NOMO-1 treated with DMSO at 0.1 percent for 48 hours (cell line): ENCODE results near the gene ATG12.
"Not testable (repeated sequence)": the region's sequence is repeated elsewhere in the genome, so short reads cannot be mapped to it uniquely, and the experiment has no call there.

Experiments used
- DNase-seq: peaks from one replicate; lab custom pipeline; 2025; ENCODE audit not compliant: unreplicated experiment; lab: John Stamatoyannopoulos, UW

ATG12 gene

DNA sequence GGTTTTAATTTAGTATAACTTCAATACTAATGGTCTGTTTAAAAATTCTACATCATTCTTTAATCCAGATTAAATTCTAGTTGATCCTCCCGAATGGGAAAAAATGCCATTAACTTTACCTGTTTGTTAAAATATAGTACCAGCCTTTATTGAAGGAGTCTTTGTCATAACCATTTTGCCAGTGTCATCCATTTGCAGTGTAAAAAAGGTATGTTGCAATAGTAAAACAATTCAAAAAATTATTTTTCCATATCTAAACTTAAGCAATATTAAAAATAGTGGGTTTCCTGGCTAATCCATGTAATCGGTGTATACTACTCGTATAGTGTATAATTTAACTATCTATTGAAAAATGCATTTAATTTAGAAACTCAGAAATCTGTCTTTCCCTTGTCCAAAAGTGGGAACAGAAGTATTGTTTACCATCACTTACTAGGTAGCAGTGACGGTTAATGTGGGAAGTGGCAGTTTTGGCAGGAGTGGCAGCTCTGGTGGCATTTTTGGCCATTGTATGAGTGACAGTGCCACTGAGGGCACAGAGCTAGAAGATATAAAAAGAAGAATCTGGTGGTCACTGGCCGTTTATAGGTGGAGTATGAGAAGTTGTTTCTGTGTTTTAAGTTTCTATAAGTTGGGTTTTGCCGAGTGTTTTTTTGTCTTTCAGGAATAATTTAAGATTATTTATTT, 2.2 kb upstream of the ATG12 start:
- no peak for DNase-seq

DNA sequence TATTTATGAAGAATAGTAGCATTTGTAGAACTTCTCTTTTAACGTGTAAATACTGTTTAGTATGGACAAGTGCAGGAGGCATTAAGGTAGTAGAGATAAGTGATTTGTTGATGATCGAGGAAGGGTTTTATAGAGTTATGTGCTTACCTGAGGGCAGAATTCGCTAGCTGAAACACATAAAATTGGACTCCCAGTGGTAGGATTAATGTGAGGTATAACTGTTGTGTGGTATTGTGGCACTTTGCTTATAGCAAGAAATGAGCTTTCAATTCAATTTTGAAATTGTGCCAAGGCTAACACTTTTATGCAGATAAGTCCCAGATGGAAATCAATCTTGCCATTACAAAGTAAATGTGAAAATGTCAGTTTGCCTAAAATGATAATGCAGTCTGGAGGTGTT, 1.6 kb upstream of the ATG12 start:
- no peak for DNase-seq

DNA sequence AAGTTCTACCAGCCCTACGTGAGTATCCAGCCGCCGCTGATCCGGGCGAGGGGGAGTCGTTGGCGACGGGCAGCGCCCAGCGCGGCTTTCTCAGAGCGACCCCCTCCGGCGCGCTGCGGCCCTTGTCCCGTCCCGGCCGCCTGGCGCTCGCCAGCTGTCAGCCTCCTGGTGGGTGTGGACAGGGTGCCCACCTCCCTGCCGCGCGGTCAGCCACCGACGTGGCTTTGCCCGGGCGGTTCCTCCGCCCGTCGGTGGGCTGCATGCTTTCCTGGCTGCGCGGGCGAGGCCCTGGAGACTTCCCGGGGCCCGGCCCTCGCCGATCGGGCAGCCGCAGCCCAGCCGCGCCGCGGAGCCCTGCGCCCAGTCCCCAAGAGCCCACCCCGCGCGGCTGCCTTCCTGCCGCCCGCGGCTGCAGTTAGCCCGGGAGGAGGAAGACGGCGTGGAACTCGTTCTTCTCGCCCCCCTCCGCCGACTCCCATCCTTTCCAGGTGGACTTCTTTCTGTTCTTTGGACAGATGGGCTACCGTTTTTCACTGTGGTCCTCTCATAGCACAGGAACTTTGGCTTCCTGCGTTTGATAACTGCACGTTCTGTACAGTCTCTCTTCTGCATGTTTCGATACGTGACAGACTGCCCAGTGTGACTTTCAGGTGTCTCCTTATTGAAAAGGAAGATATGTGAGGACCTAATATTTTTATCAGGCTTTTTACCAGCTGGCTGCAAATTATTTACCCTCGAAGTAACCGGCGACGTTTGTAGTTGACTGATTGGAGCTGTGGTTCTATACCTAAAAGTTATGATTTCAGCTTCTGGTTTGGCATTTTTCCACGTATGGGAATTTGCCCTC, 947 bp upstream of the ATG12 start:
- peak; percentile 35 for DNase-seq

DNA sequence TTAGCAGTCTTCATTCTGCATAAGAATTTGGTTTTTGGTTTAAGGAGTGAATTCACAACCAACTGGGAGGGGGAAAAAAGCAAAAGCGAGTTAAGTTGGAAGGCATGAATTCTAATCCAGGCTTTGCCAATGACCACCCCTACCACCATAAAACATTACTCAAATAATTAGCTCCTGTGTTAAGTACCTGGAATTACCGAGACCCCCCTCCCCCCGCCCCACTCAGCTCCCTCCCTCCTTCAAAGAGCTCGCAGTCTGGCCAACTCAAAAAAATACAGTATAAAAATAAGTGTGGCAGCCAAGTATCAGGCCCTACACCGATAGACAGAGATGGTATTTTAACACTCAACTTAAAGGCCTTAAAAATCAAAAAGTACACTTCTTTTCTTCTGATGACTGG, 492 bp downstream of the ATG12 start:
- no peak for DNase-seq

DNA sequence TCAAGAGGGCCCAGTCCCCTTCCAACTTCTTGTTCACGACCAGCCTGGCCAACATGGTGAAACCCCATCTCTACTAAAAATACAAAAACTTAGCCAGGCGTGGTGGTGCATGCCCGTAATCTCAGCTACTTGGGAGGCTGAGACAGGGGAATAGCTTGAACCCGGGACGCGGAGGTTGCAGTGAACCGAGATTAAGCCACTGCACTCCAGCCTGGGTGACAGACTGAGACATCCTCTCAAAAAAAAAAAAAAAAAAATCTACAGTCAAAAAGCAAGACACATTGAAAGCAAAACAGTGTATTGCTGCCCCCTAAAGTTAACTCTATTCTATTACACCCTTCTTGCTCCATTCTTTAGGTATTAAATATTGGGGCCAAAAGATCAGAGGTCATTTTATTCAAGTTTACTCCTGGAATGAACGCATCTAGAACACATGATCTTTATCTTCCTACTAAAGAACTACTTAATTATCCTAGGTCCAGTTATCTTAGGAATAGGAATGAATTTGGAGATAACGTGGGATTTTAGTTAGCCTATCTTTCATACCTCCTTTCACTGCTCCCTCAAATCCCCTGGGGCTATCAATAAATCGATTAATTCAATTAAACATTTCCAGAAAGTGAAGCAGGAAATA, 2.4 kb downstream of the ATG12 start:
- peak; percentile 78 for DNase-seq

DNA sequence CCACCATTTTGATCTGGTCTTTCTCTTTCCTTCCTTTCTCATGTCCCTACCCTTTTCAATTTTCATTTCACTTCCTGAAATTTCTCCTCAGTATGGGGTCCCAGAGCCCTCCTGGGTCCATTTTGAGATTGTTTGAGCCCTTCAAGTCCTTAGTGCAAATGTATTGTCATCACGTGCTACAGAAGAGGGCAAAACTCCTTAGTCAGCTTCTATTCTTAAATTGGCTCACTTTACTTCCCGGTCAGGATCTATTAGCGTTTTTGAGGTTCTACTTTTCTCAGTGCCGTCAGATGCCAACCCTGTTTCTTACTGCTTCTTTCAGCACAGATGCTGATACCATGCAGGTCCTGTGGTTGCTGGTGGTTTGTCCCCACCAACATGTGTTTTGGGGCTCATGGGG, 5.9 kb downstream of the ATG12 start:
- DNase-seq: no peak

DNA sequence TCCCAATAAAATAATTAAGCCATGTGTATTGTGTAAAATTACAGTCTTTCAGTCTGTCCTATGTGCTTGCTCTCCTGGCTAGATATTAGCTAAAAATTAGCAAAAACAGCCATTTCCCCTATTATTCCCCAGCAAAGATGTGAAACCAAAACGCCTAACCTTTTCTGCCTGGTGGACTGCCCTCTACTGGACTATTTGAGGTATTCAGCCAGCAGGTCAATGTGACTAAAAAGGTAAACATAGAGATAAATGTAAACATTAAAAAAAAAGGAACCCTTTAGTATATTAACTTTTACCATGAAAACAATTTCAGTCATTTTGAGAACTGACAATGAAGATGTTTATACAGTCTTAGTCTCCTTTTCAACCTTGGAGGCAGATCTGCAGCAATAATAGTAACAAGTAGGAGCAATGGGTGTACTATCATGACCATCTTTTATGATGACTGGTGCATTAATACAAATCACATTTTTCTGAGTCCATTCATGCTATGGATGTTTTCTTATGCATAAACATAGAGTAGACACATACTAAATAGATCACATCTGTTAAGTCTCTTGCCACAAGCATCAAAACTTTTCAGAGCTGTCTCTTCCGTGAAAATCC, 10.1 kb downstream of the ATG12 start:
- peak; percentile 37 for DNase-seq

DNA sequence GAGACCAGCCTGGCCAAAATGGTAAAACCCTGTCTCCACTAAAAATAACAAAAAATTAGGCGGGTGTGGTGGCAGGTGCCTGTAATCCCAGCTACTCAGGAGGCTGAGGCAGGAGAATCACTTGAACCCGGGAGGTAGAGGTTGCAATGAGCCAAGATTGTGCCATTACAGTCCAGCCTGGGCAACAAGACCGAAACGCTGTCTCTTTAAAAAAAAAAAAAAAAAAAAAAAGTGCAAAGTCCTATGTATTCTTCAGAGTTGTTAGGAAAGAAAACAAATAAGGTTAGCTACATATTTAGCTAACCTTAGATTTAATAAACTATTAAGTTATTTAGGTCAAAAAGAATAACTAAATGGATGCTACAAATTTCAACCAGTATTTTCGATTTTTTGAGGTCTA, 11.5 kb downstream of the ATG12 start:
- DNase-seq: no peak

DNA sequence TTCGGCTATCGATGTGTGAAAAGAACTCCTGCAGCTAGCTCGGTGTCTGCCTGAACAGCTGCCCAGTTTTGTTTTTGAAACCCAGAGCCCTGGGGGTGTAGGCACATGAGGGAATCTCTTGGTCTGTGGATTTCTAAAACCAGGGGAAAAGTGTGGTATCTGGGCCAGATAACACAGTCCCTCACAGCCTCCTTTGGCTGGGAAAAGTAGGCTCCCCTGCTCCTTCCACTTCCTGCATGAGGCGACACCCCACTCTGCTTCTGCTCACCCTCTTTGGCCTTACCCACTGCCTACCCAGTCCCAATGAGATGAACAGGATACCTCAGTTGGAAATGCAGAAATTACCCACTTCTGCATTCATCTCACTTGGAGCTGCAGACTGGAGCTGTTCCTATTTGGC, 15.4 kb downstream of the ATG12 start:
- DNase-seq: no peak

DNA sequence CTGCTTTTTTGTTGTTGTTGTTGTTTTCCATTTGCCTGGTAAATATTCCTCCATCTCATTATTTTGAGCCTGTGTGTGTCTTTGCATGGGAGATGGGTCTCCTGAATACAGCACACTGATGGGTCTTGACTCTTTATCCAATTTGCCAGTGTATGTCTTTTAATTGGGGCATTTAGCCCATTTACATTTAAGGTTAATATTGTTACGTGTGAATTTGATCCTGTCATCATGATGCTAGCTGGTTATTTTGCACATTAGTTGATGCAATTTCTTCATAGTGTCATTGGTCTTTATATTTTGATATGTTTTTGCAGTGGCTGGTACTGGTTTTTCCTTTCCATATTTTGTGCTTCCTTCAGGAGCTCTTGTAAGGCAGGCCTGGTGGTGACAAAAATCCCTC, 16.4 kb downstream of the ATG12 start:
- DNase-seq: not testable (repeated sequence)

DNA sequence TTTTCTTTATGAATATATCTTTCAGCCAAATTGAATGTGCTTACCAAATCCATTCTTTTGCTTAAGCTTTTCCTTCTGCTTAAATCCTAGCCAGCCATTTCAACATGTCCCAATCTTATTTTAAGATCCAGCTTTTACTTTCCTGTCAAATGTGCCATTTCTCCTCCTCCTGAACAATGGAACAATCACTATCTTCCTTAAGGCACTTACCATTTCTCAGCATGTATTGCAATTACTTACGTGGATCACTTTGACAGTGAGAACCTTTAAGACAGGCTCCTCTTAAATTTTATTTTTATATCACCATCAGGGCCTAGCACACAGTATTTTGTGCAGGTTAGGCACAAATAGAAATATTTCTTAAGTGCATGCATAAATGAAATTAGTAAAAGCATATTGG, 20.5 kb downstream of the ATG12 start:
- no peak for DNase-seq

DNA sequence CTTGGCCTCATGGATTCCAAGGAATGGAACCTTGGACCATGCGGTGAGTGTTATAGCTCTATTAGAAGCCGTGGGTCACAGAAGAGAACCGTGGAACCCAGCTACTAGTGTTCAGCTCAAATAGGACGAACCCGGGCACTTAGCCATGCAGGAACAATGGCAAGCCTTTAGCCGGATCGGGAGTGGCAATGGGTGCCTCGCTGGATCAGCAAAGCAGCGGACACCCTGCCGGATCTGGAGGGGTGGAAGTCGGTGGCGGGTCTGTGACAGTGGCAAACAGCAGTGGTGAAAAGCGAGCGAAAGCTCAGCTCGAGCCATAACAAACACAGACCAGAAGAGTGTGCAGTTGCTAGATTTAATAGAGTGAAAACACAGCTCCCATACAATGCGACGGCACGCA, 22.5 kb downstream of the ATG12 start:
- no peak for DNase-seq

DNA sequence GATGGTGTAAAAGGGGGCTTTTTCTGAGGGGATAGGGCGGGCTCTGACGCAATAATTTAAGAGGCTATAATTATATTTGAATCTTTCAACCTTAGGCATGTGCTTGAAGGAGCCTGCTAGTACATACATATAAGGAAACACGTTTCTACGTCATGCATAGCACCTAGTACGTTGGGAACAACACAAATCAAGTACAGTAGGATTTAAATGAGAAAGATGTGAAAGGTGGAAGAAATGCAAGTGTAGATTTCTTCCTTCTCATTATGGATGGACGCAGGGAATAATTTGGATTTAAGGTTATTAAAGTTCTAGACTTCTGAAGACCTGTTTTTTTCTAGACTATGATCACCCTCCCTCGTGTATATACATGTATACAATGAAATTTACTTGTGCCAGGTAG, 24.0 kb downstream of the ATG12 start:
- no peak for DNase-seq

DNA sequence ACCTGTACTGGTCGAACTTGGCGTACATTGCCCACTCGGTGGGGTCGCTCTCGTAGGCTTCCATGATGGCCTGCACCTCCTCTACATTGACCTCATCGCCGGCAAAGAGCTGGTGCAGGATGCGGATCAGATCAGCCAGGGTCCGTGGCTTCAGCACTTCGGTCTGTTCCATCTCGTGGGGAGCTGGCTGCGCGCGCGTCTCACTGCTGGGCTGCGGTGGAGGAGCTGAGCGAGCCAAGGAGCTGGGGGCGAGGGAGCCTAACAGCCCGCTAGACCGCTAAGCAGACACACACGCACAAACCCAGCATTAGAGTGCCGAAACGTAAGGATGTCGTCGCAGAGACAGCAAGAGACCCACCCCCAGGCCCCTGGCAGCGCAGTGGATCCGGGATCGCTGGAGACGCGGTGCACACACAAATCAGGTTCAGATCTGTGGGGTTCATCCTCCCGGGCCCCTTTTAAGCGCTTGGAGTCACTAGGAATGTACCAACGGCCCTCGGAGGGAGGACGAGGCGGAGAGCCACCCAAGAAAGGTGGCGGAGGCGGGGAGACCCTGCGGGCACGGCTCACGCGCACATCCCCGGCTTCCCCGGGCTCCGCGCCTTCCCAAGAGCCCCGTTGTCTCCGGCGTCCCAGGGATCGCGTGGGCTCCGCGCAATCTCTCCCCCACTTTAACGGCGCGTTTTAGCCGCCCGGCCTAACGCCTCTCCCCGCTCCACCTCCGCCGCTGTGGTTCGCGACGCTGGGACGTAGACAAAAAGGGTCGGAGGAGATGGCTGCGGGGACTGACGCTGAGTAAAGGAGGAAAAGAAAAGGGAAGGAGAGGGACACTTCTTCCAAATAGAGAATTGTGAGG, 24.9 kb downstream of the ATG12 start, which contains the start of gene CDO1:
TSS of gene CDO1 (minus strand) at position 434 of the 856 bp plus-strand sequence. CDS start at position 172, 262 bp downstream.
- DNase-seq: no peak

DNA sequence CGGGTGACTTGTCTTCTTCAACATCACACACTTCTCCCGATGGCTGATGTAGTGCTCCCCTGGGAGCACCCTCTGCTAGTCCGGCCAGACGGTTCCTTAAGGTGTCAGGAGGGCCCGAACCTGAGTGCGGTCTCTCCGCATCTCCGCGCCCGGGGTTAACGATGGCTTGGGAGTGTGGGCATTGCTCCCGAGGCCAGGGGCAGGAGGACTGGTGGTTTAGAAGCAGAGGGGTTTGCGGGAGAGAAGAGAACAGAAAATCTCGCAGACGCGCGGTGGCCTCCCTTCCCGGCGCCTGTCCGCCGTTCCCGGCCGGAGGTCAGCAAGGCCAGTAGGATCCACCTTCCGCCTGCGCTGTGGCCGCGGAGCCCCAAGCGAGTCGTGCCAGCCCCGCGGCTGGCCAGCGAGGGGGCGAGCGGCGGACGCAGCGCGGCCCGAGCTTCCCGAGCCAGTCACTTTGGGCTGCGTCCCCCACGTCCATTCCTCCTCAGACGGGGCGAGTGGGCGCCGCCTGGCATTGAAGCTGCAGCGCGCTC, 25.6 kb downstream of the ATG12 start:
- DNase-seq: no peak

DNA sequence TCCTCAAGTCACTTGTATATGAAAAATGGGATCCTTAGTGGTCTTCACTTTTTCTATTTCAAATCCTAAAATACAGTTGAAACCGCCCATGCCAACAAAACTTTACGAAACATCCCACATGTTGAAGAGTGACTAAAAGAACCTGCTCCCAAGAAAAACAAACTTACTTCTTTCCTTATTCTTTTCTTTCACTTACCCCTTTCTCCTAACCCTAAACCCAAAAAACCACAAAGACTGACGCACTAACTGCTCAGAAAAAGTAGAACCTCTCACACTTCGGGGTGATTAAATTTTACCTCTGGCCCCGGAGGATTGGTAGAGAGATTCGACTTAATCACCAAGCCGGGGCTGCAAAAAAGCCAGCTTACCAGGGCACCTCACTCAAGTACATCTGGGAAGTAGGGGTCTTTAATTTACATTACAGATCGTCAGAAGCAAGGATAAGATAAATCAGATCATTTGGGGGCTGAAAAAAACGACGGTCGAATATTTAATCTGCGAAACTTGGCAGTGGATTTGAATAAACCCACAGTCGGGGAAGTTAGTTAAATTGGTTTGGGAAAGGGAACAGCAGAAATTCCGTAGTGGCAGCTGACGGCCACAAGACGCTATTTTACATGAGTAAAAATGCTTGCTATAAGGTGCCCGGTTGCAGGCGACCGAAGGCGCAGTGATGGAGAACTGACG, 26.2 kb downstream of the ATG12 start:
- DNase-seq: no peak

DNA sequence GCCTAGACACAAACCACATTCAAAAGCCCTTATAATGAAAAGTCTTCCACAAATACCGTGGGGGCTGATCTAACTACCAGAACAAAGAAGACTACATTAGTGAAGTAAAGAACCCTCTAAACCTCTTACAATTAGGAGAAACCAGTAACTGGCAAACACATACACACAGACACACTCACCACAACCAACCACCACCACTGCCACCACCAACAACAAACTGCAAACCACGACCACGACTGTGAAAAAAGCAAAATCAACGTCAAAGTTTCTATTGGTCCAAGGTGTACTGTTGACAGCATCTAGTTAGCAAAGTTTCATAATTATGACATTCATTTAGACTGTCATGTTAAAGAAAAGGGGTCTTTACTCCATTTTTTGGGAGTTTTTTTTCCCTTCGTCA, 27.6 kb downstream of the ATG12 start:
- DNase-seq: no peak

DNA sequence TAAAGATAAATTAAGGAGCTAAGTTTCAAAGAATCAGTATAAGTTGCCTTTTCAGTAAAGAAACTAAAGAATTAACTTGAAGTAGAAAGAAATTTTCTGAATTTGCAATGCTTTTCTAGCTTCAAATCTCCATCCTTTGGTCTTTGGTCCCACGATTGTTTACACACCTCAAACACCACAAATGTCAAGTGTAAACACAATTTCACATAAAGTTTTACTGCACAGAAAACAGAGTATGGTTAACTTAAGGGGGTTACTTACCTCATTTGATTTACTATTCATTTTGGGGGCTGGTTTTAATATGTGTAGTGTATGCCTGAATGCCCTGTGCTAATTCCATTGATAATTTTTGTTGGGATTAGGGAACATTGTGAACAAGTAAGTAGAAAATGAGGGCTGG, 29.0 kb downstream of the ATG12 start:
- DNase-seq: no peak

DNA sequence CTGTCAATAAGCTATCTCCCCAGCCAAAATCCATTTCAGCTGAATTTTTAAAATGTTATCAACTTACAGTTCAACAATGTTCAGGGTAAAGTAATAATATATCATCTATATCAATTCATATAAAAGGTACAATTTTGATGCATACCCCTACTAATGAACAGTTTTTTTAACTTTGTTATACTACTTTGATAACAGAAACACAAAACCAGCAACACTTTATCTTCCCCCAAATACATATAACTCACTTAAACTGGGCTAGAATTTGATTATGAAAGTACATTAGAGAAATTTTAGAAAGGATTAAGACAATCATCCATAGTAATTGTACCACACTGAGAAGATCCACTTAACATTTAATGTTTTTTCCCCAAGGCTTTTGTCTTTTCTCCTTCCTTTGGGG, 30.0 kb downstream of the ATG12 start:
- no peak for DNase-seq

DNA sequence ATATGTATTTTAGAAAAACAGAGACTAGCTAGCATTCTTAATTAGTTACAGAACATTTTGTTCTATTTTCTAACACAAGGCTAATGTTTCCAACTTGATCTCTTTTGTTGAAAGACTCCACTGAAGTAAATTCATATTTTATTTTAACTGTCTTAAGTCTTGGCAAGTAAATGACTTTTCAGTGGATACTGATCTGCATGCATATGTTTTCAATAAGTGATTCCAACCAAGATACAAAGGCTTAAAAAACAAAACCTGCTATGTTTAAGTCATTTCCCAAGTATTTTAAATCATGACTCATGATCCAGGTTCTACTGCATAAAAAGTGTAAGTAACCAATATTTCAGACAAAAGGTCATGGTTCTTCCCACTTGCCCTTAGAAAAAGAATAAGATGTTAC, 30.6 kb downstream of the ATG12 start:
- no peak for DNase-seq
